GM10266 (cell line): Measurements from ENCODE around the gene GAN.

Experiments used
- DNase-seq: peaks from one replicate; pipeline ENCODE4 v3.0.0; 2012; ENCODE audit errors: extremely low spot score
- TF ChIP-seq, protein P1 (sequence below): IDR thresholded peaks from 2 replicates; pipeline ENCODE4 v1.5.1; 2012; ENCODE audit warnings: mild to moderate bottlenecking, low read depth; ENCODE audit not compliant: control insufficient read depth, insufficient read depth; ENCODE audit errors: missing control alignments

Gene GAN

GRCh38 chr16:81388357-81388756, 73.6 kb downstream of the GAN start:
- no peak for DNase-seq
- TF ChIP-seq, protein P1, sequence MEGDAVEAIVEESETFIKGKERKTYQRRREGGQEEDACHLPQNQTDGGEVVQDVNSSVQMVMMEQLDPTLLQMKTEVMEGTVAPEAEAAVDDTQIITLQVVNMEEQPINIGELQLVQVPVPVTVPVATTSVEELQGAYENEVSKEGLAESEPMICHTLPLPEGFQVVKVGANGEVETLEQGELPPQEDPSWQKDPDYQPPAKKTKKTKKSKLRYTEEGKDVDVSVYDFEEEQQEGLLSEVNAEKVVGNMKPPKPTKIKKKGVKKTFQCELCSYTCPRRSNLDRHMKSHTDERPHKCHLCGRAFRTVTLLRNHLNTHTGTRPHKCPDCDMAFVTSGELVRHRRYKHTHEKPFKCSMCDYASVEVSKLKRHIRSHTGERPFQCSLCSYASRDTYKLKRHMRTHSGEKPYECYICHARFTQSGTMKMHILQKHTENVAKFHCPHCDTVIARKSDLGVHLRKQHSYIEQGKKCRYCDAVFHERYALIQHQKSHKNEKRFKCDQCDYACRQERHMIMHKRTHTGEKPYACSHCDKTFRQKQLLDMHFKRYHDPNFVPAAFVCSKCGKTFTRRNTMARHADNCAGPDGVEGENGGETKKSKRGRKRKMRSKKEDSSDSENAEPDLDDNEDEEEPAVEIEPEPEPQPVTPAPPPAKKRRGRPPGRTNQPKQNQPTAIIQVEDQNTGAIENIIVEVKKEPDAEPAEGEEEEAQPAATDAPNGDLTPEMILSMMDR: no peak

- DNase-seq: no peak
- TF ChIP-seq, protein P1: no peak
These were observed 76.1 kb downstream of the GAN start for GRCh38 chr16:81390840-81391239.

GRCh38 chr16:81392011-81392410, 77.2 kb downstream of the GAN start:
- DNase-seq: no peak
- TF ChIP-seq, protein P1: no peak

GRCh38 chr16:81394416-81394815, 79.7 kb downstream of the GAN start:
- DNase-seq: no peak
- TF ChIP-seq, protein P1: no peak

- TF ChIP-seq, protein P1: no peak
- no peak for DNase-seq
These were observed 80.3 kb downstream of the GAN start for GRCh38 chr16:81394966-81395655.

DNA sequence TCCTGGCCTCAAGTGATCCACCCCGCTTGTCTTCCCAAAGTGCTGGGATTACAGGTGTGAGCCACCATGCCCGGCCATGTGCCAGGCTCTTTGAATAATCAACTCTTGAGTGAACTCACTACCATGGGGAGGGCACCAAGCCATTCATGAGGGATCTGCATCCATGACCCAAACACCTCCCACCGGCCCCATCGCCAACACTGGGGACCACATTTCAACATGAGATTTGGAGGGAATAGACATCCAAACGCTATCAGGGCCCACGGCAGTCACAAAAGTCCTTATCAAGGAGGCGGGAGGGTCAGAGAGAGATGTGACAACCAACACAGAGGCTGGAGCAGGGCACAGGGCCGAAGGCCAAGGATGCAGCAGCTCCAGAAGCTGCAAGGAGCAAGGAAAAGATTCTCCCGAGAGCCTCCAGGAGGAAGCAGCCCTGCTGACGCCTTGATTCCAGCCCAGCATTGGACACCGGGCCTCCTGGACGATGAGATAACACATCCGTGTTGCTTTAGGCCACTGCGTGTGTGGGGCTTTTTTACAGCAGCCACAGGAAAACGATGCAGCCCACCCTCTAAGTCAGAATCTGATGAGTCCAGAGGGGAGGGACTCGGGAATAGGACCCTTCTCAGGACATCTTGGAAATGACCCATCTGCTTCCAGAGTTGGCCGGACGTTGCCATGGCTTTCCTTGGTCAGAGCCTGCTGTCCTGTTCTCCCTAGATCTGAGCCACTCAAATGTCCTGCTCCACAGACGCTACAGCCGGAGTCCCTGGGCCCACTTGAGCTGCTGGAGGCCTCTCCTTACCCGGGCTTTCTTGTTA, 82.5 kb downstream of the GAN start:
- TF ChIP-seq, protein P1: no peak
- DNase-seq: no peak

GRCh38 chr16:81397879-81398520, 83.2 kb downstream of the GAN start:
- TF ChIP-seq, protein P1: no peak
- DNase-seq: no peak
